Liver (tissue), 3 donors: ENCODE results near the gene PPM1M.

ENCODE experiments used
- EGR1 ChIP-seq, 2 donors: IDR thresholded peaks; 2 replicates each; pipeline ENCODE4 v1.6.1; 2016 to 2018; ENCODE audit warnings: antibody characterized with exemption in 2 of 2, low read depth in 2 of 2
- SP1 ChIP-seq: IDR thresholded peaks from 2 replicates; pipeline ENCODE4 v1.6.1; 2018; ENCODE audit warnings: antibody characterized with exemption, mild to moderate bottlenecking
- TF ChIP-seq, protein P1 (sequence below): fragments of 150-350 bp; IDR thresholded peaks from 2 replicates; pipeline ENCODE4 v1.5.1; 2017; ENCODE audit warnings: improper control_type of control experiment, low read depth, low read length; ENCODE audit not compliant: missing input control
- donor health status: healthy.
- donor health status: healthy.

DNA sequence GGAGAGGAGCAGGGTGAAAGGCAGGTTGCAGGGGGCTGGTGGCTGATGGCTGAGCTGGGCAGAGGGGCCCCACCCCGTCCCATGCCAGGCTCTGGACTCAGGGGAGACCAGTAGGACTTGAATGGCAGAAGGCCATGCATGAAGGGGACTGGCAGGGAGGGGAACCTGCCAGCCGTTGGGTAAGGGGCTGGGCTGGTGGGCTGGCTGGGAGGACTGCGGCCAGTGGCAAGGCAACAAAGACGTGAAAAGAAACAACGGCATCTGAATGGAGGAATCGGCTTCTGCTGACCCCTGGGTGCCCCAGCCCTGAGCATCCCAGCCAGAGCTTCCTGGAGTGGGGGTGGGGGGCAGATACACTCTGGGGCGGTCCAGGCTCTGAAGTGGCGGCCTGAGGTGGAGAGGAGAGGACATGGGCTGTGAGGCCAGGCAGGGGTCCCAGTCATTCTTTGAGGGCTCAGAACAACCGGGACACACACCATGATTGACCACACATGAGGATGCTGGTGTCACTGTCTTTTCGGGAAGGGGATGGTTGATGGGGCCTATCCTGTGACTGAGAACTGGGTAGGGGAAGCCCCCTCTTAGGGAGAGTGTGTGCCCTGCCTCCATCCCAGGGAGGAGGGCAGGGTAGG, 53.8 kb downstream of the PPM1M start:
- TF ChIP-seq EGR1 (IDR thresholded peaks at IDR 0.05; ENCODE audit: low read depth in 2 of 2) (no peak), SP1 (no peak)
- TF ChIP-seq, protein P1, sequence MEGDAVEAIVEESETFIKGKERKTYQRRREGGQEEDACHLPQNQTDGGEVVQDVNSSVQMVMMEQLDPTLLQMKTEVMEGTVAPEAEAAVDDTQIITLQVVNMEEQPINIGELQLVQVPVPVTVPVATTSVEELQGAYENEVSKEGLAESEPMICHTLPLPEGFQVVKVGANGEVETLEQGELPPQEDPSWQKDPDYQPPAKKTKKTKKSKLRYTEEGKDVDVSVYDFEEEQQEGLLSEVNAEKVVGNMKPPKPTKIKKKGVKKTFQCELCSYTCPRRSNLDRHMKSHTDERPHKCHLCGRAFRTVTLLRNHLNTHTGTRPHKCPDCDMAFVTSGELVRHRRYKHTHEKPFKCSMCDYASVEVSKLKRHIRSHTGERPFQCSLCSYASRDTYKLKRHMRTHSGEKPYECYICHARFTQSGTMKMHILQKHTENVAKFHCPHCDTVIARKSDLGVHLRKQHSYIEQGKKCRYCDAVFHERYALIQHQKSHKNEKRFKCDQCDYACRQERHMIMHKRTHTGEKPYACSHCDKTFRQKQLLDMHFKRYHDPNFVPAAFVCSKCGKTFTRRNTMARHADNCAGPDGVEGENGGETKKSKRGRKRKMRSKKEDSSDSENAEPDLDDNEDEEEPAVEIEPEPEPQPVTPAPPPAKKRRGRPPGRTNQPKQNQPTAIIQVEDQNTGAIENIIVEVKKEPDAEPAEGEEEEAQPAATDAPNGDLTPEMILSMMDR = no peak
